Measurements from ENCODE around the gene GMDS.

Gene GMDS

GRCh38 chr6:1820714-1821113, 424.7 kb downstream of the GMDS start:
- no peak for DNase-seq

- DNase-seq = no peak
Observed at GRCh38 chr6:1820165-1820564, 425.2 kb downstream of the GMDS start.

GRCh38 chr6:1819007-1819406, 426.4 kb downstream of the GMDS start:
- no peak for DNase-seq

GRCh38 chr6:1817033-1817761, 428.2 kb downstream of the GMDS start:
- no peak for DNase-seq

GRCh38 chr6:1815827-1816452, 429.5 kb downstream of the GMDS start:
- no peak for DNase-seq

GRCh38 chr6:1814279-1814678, 431.1 kb downstream of the GMDS start:
- DNase-seq = no peak

GRCh38 chr6:1812487-1812886, 432.9 kb downstream of the GMDS start:
- DNase-seq = no peak

GRCh38 chr6:1812034-1812433, 433.4 kb downstream of the GMDS start:
- no peak for DNase-seq

- no peak for DNase-seq
Observed at GRCh38 chr6:1810880-1811279, 434.5 kb downstream of the GMDS start.

- no peak for DNase-seq
Observed at GRCh38 chr6:1809291-1809988, 436.0 kb downstream of the GMDS start.

- no peak for DNase-seq
Observed at GRCh38 chr6:1806935-1807334, 438.5 kb downstream of the GMDS start.

GRCh38 chr6:1802491-1803395, 442.7 kb downstream of the GMDS start:
- DNase-seq = no peak

- no peak for DNase-seq
Observed at GRCh38 chr6:1801401-1801800, 444.0 kb downstream of the GMDS start.

- no peak for DNase-seq
Observed at GRCh38 chr6:1800845-1801244, 444.6 kb downstream of the GMDS start.

GRCh38 chr6:1798965-1799325, 446.5 kb downstream of the GMDS start:
- DNase-seq = no peak

- DNase-seq = no peak
Observed at GRCh38 chr6:1798303-1798964, 447.0 kb downstream of the GMDS start.

GRCh38 chr6:1797801-1798200, 447.6 kb downstream of the GMDS start:
- no peak for DNase-seq

GRCh38 chr6:1796706-1797529, 448.5 kb downstream of the GMDS start:
- no peak for DNase-seq

GRCh38 chr6:1795910-1796309, 449.5 kb downstream of the GMDS start:
- no peak for DNase-seq

GRCh38 chr6:1792989-1793388, 452.4 kb downstream of the GMDS start:
- peak in 1 of 2 experiments; percentile 34 for DNase-seq

GRCh38 chr6:1790684-1791083, 454.7 kb downstream of the GMDS start:
- DNase-seq = no peak

GRCh38 chr6:1789092-1789491, 456.3 kb downstream of the GMDS start:
- no peak for DNase-seq

Measured in activated T-cell treated with anti-CD3 and anti-CD28 coated beads, Interleukin-2, amount 50 U/mL, for 48 hours (primary cell).